Measurements from ENCODE around the gene SIRT3. TPM values are rescaled to one million over a fixed set of nuclear protein-coding genes. Genes with fewer than 3 reads are reported as not detected.

SIRT3 gene
- total and polyA plus RNA-seq, 4 donors: 14.6 to 21.2 (median 16.4) TPM

GRCh38 chr11:282171-282570 is 46.0 kb upstream of the SIRT3 start:
- H3K9me3 ChIP-seq (ENCODE audit: control insufficient read depth in 4 of 4, insufficient read depth in 3 of 4, low read length in 3 of 4): no peaks in the 10 kb centered on the region
- DNase-seq (no peak), ATAC-seq (ENCODE audit: insufficient read depth, low FRiP score) (no peak)
- no peak overlapping the region for H3K4me3 ChIP-seq
- no peak for TF ChIP-seq CTCF (IDR thresholded peaks at IDR 0.05; ENCODE audit: control extremely low read depth, extremely low read depth)
- 67 to 69% methylated on average over 4 of the region's 4 CpGs for WGBS, 2 donors
- H3K36me3 ChIP-seq (ENCODE audit: control insufficient read depth in 4 of 4, insufficient read depth in 4 of 4, low read length in 4 of 4): no peaks in the 10 kb centered on the region
- peaks cover 0 to 62% (median 37%) of the 10 kb centered on the region in 3 donors for H3K27me3 ChIP-seq (ENCODE audit: control insufficient read depth in 3 of 3, insufficient read depth in 3 of 3, low read length in 2 of 3)
- H3K27ac ChIP-seq (ENCODE audit: low read depth in 1 of 2, low read length in 1 of 2): no peak overlapping the region
- no peak overlapping the region for H3K9ac ChIP-seq (ENCODE audit: insufficient read depth in 1 of 2, low read length in 2 of 2)
- H3K4me1 ChIP-seq (ENCODE audit: control insufficient read depth in 5 of 5, insufficient read depth in 5 of 5, low read length in 5 of 5): peaks cover 0 to 15% (median 0%) of the 10 kb centered on the region in 5 donors

GRCh38 chr11:281486-282161 is 45.5 kb upstream of the SIRT3 start:
- DNase-seq (no peak), ATAC-seq (ENCODE audit: insufficient read depth, low FRiP score) (no peak)
- Histone ChIP-seq H3K27ac (ENCODE audit: low read depth in 1 of 2, low read length in 1 of 2) (no peak overlapping the region), H3K9ac (ENCODE audit: insufficient read depth in 1 of 2, low read length in 2 of 2) (no peak overlapping the region), H3K4me1 (ENCODE audit: control insufficient read depth in 5 of 5, insufficient read depth in 5 of 5, low read length in 5 of 5) (peaks cover 0 to 15% (median 0%) of the 10 kb centered on the region in 5 donors), H3K27me3 (ENCODE audit: control insufficient read depth in 3 of 3, insufficient read depth in 3 of 3, low read length in 2 of 3) (peaks cover 0 to 65% (median 34%) of the 10 kb centered on the region in 3 donors), H3K4me3 (no peak overlapping the region), H3K9me3 (ENCODE audit: control insufficient read depth in 4 of 4, insufficient read depth in 3 of 4, low read length in 3 of 4) (no peaks in the 10 kb centered on the region), H3K36me3 (ENCODE audit: control insufficient read depth in 4 of 4, insufficient read depth in 4 of 4, low read length in 4 of 4) (no peaks in the 10 kb centered on the region)
- 37 to 54% methylated on average over 23 to 26 of the region's 26 CpGs for WGBS, 2 donors
- TF ChIP-seq CTCF (IDR thresholded peaks at IDR 0.05; ENCODE audit: control extremely low read depth, extremely low read depth): no peak

GRCh38 chr11:280706-281485 is 44.8 kb upstream of the SIRT3 start:
- Histone ChIP-seq H3K27ac (ENCODE audit: low read depth in 1 of 2, low read length in 1 of 2) (peak overlapping the region in 1 of 2 donors; percentile 10), H3K4me3 (no peak overlapping the region), H3K36me3 (ENCODE audit: control insufficient read depth in 4 of 4, insufficient read depth in 4 of 4, low read length in 4 of 4) (no peaks in the 10 kb centered on the region), H3K27me3 (ENCODE audit: control insufficient read depth in 3 of 3, insufficient read depth in 3 of 3, low read length in 2 of 3) (peaks cover 0 to 66% (median 36%) of the 10 kb centered on the region in 3 donors), H3K4me1 (ENCODE audit: control insufficient read depth in 5 of 5, insufficient read depth in 5 of 5, low read length in 5 of 5) (peaks cover 0 to 15% (median 0%) of the 10 kb centered on the region in 5 donors), H3K9me3 (ENCODE audit: control insufficient read depth in 4 of 4, insufficient read depth in 3 of 4, low read length in 3 of 4) (no peaks in the 10 kb centered on the region), H3K9ac (ENCODE audit: insufficient read depth in 1 of 2, low read length in 2 of 2) (no peak overlapping the region)
- 9 to 10% methylated on average over 79 of the region's 79 CpGs for WGBS, 2 donors
- no peak for ATAC-seq (ENCODE audit: insufficient read depth, low FRiP score)
- no peak for TF ChIP-seq CTCF (IDR thresholded peaks at IDR 0.05; ENCODE audit: control extremely low read depth, extremely low read depth)
- DNase-seq: no peak

Data from lung (tissue), 12 donors.